Loucy (cell line): ENCODE results near the gene SPSB1.

Experiments
- H2AFZ ChIP-seq: fragments of 200-600 bp; sonication (generic); 2 replicates; pipeline ENCODE4 v1.6.0; 2016; ENCODE audit warnings: antibody characterized with exemption, mild to moderate bottlenecking, low read length, moderate library complexity
- H3F3A ChIP-seq: fragments of 200-600 bp; 2 replicates; pipeline ENCODE4 v1.6.0; 2016; ENCODE audit warnings: antibody characterized with exemption, low read depth, mild to moderate bottlenecking
- H3K27me3 ChIP-seq: fragments of 200-600 bp; sonication (generic); 2 replicates; pipeline ENCODE4 v1.6.1; 2014; ENCODE audit warnings: low read length, mild to moderate bottlenecking; ENCODE audit not compliant: insufficient read depth, poor library complexity, severe bottlenecking
- H3K36me3 ChIP-seq: fragments of 200-600 bp; sonication (generic); 2 replicates; pipeline ENCODE4 v1.6.1; 2016; ENCODE audit warnings: low read length; ENCODE audit not compliant: insufficient read depth
- H3K4me1 ChIP-seq: fragments of 200-600 bp; sonication (generic); 2 replicates; pipeline ENCODE4 v1.5.1; 2014; ENCODE audit warnings: low read length, mild to moderate bottlenecking; ENCODE audit not compliant: insufficient read depth, poor library complexity, severe bottlenecking
- H3K4me2 ChIP-seq: fragments of 200-600 bp; sonication (generic); 2 replicates; pipeline ENCODE4 v1.6.0; 2014; ENCODE audit warnings: antibody characterized with exemption, low read length, low read depth, mild to moderate bottlenecking; ENCODE audit not compliant: poor library complexity, severe bottlenecking
- H3K4me3 ChIP-seq: fragments of 200-600 bp; sonication (generic); 2 replicates; pipeline ENCODE4 v1.5.1; 2014; ENCODE audit warnings: low read length, mild to moderate bottlenecking, mixed read lengths; ENCODE audit not compliant: poor library complexity, severe bottlenecking
- H3K79me2 ChIP-seq: fragments of 200-600 bp; sonication (generic); 2 replicates; pipeline ENCODE4 v1.6.1; 2014; ENCODE audit warnings: low read length; ENCODE audit not compliant: insufficient read depth
- H3K9ac ChIP-seq: fragments of 200-600 bp; sonication (generic); 2 replicates; pipeline ENCODE4 v1.6.0; 2014; ENCODE audit warnings: mild to moderate bottlenecking, low read depth, low read length, moderate library complexity; ENCODE audit not compliant: poor library complexity, severe bottlenecking
- H3K9me2 ChIP-seq: fragments of 200-600 bp; sonication (generic); replicated peaks from 2 replicates; pipeline ENCODE4 v1.6.1; 2016; ENCODE audit warnings: low read depth, low read length, mixed read lengths
- H3K9me3 ChIP-seq: fragments of 200-600 bp; sonication (generic); 2 replicates; pipeline ENCODE4 v1.6.1; 2014; ENCODE audit warnings: mild to moderate bottlenecking, antibody characterized with exemption, low read length, low read depth; ENCODE audit not compliant: insufficient read depth
- H4K20me1 ChIP-seq: fragments of 200-600 bp; sonication (generic); 2 replicates; pipeline ENCODE4 v1.6.0; 2014; ENCODE audit warnings: antibody characterized with exemption, low read length, mild to moderate bottlenecking; ENCODE audit not compliant: insufficient read depth, poor library complexity, severe bottlenecking
- EZH2phosphoT487 ChIP-seq: fragments of 200-600 bp; IDR thresholded peaks from 2 replicates; pipeline ENCODE4 v1.6.1; 2018; ENCODE audit warnings: antibody characterized with exemption, mild to moderate bottlenecking, moderate library complexity, borderline replicate concordance
- TF ChIP-seq, protein P1 (sequence below): fragments of 200-600 bp; sonication (generic); conservative IDR thresholded peaks from 2 replicates; pipeline ENCODE4 v1.5.1; 2014; ENCODE audit warnings: mild to moderate bottlenecking, antibody characterized with exemption, low read length

Gene SPSB1

DNA sequence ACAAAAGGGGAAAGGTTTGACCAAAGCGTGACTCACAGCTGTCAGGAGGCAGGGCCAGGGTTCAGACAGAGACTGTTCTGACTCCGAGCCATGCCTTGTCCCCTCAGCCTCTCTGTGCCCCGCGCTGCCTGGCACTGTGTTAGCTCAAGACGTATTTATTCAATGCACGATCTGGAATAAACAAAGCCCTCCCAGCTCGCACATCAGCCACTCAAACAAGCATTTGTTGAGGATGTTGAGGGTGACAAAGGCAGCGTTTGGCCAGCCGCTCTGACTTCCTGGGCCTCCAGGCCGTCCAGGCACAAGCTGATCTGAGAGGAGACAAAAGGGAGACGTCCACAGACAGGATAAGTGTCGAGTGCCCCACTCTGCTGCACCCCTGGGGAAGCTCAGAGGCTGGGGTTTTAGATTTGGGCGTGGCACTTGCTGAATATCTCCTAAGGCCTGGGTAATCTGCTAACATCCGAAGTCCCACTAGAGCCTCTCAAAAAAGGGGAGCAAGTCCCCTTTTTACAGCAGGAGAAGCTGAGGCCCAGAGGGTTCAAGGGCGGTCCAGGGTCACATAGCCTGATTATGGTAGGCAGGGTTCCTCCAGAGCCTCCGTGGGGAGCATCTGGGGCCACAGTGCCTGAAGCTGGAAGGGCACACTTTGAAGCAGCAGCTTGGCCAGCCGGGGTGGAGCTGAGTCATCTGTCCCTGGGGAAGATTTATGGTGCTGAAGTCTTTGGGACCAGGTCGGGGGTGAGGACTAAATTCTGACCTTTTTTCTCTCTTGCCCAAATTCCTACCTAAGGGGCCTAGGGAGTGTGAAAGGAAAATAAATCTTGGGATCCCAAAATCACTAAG, 95.9 kb downstream of the SPSB1 start:
- Histone ChIP-seq H3K27me3 (no peaks in the 10 kb centered on the region), H3K4me3 (no peak overlapping the region), H3K36me3 (no peaks in the 10 kb centered on the region), H3F3A (no peaks in the 10 kb centered on the region), H3K9me2 (no peaks in the 10 kb centered on the region), H3K4me1 (peaks cover 21% of the 10 kb centered on the region), H2AFZ (no peak overlapping the region), H3K9me3 (no peaks in the 10 kb centered on the region), H3K79me2 (no peaks in the 10 kb centered on the region), H4K20me1 (no peaks in the 10 kb centered on the region), H3K9ac (peak overlapping the region; percentile 22), H3K4me2 (no peak overlapping the region)
- TF ChIP-seq EZH2phosphoT487: no peak
- TF ChIP-seq, protein P1, sequence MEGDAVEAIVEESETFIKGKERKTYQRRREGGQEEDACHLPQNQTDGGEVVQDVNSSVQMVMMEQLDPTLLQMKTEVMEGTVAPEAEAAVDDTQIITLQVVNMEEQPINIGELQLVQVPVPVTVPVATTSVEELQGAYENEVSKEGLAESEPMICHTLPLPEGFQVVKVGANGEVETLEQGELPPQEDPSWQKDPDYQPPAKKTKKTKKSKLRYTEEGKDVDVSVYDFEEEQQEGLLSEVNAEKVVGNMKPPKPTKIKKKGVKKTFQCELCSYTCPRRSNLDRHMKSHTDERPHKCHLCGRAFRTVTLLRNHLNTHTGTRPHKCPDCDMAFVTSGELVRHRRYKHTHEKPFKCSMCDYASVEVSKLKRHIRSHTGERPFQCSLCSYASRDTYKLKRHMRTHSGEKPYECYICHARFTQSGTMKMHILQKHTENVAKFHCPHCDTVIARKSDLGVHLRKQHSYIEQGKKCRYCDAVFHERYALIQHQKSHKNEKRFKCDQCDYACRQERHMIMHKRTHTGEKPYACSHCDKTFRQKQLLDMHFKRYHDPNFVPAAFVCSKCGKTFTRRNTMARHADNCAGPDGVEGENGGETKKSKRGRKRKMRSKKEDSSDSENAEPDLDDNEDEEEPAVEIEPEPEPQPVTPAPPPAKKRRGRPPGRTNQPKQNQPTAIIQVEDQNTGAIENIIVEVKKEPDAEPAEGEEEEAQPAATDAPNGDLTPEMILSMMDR: no peak

DNA sequence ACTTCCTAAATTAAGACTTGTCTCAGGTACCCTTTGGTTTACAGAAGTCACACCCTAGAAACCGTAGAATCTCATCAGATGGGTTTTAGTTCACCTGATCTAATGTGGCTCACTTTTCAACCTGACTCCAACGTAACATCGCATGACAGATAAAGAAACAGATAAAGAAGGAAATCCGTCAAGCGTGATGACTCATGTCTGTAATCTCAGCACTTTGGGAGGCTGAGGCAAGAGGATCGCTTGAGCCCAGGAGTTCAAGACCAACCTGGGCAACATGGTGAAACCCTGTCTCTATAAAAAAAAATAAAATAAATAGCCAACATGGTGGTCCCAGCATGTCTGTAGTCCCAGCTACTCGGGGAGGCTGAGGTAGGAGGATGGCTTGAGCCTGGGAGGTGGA, 97.3 kb downstream of the SPSB1 start:
- Histone ChIP-seq H3K79me2 (no peaks in the 10 kb centered on the region), H3K4me1 (peaks cover 24% of the 10 kb centered on the region), H3K9me3 (no peaks in the 10 kb centered on the region), H3K27me3 (no peaks in the 10 kb centered on the region), H3K4me3 (no peak overlapping the region), H4K20me1 (no peaks in the 10 kb centered on the region), H3K4me2 (no peak overlapping the region), H2AFZ (no peak overlapping the region), H3F3A (no peaks in the 10 kb centered on the region), H3K36me3 (no peaks in the 10 kb centered on the region), H3K9ac (no peak overlapping the region), H3K9me2 (no peaks in the 10 kb centered on the region)
- TF ChIP-seq, protein P1: no peak
- TF ChIP-seq EZH2phosphoT487: no peak

DNA sequence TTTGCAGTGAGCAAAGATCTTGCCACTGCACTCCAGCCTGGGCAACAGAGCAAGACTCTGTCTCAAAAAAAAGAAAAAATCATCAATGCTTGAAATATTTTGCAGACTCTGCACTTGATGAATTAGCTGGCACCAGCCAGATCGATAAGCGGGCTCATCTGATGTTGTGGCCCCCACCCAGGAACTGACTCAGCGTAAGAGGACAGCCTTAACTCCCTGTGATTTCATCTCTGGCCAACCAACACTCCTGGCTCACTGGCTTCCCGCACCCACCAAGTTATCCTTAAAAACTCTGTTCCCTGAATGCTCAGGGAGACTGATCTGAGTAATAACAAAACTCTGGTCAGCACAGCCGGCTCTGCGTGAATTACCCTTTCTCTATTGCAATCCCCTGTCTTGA, 98.9 kb downstream of the SPSB1 start:
- no peaks in the 10 kb centered on the region for H3K36me3 ChIP-seq
- no peak overlapping the region for H3K4me3 ChIP-seq
- no peak overlapping the region for H3K9ac ChIP-seq
- no peaks in the 10 kb centered on the region for H4K20me1 ChIP-seq
- no peak overlapping the region for H2AFZ ChIP-seq
- no peak overlapping the region for H3K4me2 ChIP-seq
- no peaks in the 10 kb centered on the region for H3K9me2 ChIP-seq
- peaks cover 15% of the 10 kb centered on the region for H3K4me1 ChIP-seq
- no peaks in the 10 kb centered on the region for H3K27me3 ChIP-seq
- H3K9me3 ChIP-seq: no peaks in the 10 kb centered on the region
- H3F3A ChIP-seq: no peaks in the 10 kb centered on the region
- TF ChIP-seq, protein P1: no peak
- no peak for TF ChIP-seq EZH2phosphoT487
- no peaks in the 10 kb centered on the region for H3K79me2 ChIP-seq
